HUDEP-2 (cell line): ENCODE data around the gene ANKIB1.

Experiments
- DNase-seq, 76 experiments: peaks; one replicate each; lab custom pipeline; 2025; ENCODE audit not compliant: unreplicated experiment in 76 of 76; lab: John Stamatoyannopoulos, UW

ANKIB1 gene

DNA sequence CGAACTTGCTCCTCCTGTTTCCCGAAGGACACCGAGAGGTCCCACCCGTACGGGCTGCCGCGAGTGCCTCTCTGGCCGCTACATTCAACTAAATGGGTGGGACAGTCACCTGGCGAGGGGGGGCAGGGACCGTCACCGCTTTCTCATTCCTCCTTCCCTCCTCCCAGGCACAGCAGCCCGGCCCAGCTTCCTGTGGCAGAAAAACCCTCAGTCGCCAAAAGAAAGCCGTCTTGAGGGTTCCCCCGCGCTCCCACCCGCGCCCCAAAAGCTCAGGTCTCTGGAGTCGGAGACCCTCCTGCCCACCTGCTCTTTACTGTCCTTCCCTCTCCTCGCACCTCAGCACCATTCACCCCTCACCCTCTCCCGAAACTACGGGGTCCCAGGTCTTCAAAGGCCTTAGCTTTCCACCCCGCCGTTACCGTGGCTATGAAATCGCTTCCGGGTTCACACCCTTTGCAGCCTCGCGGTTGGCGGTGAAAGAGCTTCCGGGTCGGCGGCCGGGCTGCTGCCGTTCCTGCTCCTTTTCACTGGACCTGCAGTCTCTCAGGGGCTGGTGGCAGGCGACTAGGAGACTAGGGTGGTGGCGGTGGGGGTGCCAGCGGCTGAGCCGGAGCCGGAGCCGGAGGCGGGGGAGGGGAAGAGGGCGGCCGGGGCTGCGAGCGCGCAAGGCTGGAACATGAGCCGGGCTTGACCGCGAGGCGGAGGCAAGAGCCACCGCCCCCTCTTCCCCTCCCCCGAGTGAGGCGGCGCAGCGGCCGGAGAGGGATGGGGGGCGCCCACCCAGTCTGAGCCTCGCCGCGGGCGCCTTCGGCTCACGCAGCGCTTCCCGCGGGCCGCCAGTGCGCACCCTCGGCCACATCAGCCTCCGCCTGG, at the start of gene ANKIB1, which contains the start of gene KRIT1:
TSS of gene ANKIB1 (plus strand) at position 488 of the 873 bp plus-strand sequence. CDS start 49,005 bp downstream, outside the sequence.
TSS of gene KRIT1 (minus strand) at position 428 of the 873 bp plus-strand sequence. CDS start 3,779 bp downstream, outside the sequence.
- peak in 74 of 76 experiments; percentile 9 to 84 (median 71) for DNase-seq

GRCh38 chr7:92200791-92201190, 45.0 kb upstream of the ANKIB1 start:
- no peak for DNase-seq

GRCh38 chr7:92205987-92206386, 39.8 kb upstream of the ANKIB1 start:
- DNase-seq = no peak

DNA sequence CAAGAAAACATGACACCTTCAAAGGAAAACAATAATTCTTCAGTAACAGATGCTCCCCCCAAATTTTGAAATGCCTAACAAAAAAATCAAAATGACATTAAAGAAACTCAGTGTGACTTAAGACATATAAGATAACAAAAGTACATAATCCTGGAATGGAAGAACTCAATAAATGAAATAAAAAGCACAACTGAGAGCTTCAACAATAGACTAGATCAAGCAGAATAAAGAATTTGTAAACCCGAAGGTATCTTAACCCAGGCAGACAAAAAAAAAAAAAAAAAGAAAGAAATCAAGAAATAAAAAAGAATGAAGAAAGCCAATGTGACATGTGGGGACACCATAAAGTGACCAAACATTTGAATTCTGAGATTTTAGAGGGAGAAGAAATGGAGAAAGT, 39.1 kb upstream of the ANKIB1 start:
- DNase-seq = no peak

DNA sequence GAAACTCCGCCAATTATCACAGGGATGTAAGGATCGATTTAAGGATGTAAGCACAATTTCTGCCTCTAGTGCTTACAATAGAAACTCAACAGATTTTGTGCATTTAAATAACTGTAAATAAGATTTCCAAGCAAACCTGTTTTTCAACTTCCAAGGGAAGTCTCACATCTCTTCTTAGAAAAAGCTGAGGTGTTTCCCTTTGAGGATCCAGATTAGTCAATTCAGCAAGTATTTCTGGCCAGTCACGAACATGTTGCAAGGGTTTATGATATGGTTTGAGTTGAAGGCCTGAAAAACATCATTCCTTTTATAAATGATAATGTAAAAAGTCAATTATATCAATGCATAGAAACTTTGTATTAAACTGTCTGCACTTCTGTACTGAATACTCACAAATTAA, 24.0 kb upstream of the ANKIB1 start:
- no peak for DNase-seq

GRCh38 chr7:92226981-92227380, 18.8 kb upstream of the ANKIB1 start:
- no peak for DNase-seq

- DNase-seq = peak in 1 of 76 experiments; percentile 2
These were observed 17.7 kb upstream of the ANKIB1 start for GRCh38 chr7:92228100-92228499.

- DNase-seq = no peak
These were observed 17.0 kb upstream of the ANKIB1 start for GRCh38 chr7:92228742-92229141.

GRCh38 chr7:92230547-92230946, 15.2 kb upstream of the ANKIB1 start:
- DNase-seq = no peak

- DNase-seq = no peak
These were observed 2.8 kb upstream of the ANKIB1 start for GRCh38 chr7:92242972-92243371.

GRCh38 chr7:92244808-92245486, 827 bp upstream of the ANKIB1 start:
- peak in 13 of 76 experiments; percentile 10 to 61 (median 30) for DNase-seq

GRCh38 chr7:92246360-92247101, 757 bp downstream of the ANKIB1 start:
- DNase-seq = peak in 9 of 76 experiments; percentile 1 to 40 (median 20)

DNA sequence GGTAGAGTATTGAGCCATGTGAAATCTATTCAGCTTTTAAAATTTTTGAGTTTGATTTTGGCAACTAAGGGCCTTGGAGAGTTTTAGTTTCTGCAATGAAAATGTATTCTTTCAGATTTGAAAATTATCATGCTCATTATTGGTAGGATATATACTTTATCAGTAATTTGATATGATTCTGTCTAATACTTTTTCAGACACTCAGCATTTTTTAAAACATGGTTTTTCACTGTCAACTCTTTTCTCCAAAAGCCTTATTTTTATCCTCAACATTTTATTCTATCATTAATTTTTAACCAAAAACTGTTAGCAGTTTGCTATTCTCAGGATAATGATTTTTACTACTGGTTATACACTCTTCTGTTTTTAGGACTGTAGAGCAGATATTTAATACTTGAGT, 4.8 kb downstream of the ANKIB1 start:
- no peak for DNase-seq

DNA sequence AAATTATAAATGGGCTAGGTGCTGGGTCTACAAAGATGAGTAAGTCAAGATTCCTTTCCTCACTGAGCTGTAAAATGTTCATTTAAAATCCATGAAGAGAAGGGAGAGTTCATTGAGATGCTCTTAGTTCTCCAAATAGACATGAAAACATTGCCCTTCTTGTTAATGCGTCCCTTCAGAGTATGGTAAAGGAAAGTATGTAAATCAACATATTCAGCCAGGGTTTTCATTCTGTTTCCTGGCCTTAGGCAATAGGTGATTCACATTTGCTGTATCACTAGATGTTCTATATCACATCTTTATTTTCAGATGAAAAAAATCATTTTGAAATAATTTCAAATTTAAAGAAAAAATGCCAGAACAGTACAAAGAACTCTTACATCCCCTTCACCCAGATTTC, 5.4 kb downstream of the ANKIB1 start:
- no peak for DNase-seq

GRCh38 chr7:92253251-92253650, 7.5 kb downstream of the ANKIB1 start:
- DNase-seq = no peak

- DNase-seq = peak in 2 of 76 experiments; percentile 8 to 19
These were observed 9.0 kb downstream of the ANKIB1 start for GRCh38 chr7:92254800-92255199.

DNA sequence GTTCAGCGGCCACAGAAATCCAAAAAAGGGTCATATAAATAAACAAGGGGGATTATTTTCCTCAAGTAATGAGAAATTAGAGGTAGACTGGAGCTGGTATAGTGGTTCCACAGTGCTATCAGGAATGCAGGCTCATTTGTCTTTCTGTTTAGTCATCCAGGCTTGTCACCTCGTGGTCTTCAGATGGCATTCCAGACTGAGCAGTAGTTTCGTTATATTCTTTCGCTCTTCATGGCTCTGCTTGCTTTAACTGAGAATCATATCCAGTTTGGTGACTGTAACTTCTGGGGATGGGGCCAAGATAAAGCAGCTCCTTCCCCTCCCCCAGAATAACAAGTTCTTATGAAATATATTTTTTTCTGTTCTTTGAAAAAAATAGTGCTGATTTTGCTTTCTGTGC, 9.5 kb downstream of the ANKIB1 start:
- no peak for DNase-seq

DNA sequence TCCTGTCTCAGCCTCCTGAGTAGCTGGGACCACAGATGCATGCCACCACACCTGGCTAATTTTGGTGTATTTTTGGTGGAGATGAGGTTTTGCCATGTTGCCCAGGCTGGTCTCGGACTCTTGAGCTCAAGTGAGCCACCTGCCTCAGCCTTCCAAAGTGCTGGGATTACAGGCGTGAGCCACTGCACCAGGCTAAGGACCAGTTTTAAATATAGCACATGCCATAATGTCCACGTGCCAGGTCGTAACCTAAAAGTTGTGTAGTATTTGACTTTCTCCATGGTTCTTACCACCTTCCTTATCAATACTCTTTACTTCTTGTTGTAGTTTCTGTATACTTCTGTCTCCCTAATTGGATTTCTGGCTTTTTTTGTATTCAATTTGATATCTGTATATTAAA, 13.3 kb downstream of the ANKIB1 start:
- DNase-seq = no peak

- DNase-seq = no peak
These were observed 14.0 kb downstream of the ANKIB1 start for GRCh38 chr7:92259610-92260247.

DNA sequence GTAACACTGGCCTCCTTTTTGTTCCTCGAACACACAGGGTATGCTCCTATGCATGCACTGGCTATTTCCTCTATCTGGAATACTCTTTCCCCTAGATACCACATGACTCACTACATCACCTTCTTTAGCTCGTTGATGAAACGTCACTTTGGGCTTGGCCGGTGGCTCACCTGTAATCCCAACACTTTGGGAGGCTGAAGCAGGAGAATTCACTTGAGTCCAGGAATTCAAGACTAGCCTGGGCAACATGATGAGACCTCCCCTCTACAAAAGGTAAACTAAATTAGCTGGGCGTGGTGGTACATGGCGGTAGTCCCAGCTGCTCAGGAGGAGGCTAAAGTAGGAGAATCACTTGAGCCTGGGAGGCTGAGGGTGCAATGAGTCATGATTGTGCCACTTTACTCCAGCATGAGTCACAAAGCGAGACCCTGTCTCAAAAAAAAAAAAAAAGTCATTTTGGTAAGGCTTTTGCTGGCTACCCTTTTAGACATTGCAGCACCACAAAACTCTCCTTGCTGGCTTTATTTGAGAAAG, 14.5 kb downstream of the ANKIB1 start:
- no peak for DNase-seq
